HG03025 (cell line): Measurements from ENCODE around the gene NDP.

ENCODE experiments used
- ATAC-seq: cut with Tn5 transposase; IDR thresholded peaks from one replicate; pipeline ENCODE4 v1.9.1; 2021; ENCODE audit warnings: mild to moderate bottlenecking, moderate library complexity; ENCODE audit not compliant: unreplicated experiment, low FRiP score

The NDP gene, protein sequence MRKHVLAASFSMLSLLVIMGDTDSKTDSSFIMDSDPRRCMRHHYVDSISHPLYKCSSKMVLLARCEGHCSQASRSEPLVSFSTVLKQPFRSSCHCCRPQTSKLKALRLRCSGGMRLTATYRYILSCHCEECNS

DNA sequence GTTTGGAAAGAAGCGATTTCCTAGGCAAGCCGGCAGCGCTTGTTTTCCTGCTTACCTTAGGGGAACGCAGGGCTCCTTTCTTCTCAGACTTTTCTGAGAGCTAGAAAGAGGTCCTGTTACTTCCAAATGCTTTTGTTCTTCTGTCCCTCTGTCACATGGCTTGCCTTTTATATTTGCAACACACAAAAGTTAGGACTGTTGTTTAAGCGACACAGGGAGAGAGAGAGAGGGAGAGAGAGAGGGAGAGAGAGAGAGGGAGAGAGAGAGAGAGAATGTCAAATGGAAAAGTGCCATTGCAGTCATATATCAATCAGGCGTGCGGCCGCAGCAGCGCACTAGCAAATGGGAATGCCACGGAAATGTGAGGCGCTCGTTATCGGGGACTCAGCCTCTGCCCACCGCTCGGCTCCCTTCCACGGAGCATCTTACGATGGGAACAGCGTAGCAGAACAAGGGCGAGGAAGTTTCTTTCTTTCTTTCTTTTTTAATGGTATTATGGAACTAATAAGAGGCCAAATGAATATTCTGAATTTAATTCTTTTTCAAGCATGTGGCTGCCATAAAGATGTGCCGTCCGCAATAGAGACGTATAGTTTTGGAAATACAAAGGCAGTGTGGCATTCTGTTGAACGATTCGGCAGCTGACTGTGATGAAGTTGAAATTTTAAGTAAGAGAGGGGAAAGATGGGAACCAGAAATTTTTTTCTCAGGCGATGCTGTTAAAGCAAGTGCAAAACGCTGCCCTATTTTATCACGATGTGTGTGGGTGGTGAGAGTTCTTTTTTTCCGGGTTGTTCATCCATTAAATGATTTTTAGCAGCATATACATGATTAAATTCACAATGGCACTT, at the start of gene NDP:
Gene NDP (minus strand): TSS at position 142 of the 851 bp plus-strand sequence. CDS start 14,745 bp downstream, outside the sequence.
- no peak for ATAC-seq

DNA sequence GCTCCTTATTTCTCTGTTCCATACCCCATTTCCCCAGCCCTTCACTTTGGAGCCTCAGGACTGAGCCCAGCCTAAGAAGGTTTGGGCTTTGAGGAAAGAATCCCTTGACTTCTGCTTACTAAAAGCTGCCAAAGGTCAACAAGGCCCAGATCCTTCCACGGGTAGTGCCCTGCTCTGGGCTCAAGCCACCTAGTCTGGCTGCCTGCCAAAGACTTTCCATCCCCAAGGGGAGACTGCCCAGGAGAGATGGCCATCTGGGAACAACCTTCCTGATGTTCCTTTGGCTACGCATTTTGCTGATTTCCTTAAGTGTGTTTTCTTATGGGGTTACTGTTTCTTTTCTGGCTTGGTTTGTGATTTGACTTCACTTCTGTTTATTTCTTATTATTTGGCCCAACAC, 49.8 kb upstream of the NDP start:
- ATAC-seq: no peak

DNA sequence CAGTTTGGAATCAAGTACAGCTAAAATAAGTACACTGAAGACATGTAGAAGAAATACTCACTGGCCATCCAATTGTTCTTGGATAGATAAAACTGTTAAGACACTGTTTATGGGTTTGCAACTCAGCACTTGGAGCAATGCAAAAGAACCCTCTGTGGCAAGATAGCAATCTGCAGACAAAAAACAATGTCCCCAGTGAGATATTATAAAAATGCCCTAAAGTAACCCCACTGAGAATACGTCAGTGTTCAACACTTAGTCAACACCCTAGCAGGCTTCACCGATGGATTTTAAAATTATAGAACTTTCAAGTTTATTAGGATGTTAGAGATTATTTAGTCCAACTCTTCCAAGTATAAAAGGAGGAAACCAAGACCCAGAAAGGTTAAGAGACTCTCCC, 47.5 kb upstream of the NDP start:
- ATAC-seq: no peak

DNA sequence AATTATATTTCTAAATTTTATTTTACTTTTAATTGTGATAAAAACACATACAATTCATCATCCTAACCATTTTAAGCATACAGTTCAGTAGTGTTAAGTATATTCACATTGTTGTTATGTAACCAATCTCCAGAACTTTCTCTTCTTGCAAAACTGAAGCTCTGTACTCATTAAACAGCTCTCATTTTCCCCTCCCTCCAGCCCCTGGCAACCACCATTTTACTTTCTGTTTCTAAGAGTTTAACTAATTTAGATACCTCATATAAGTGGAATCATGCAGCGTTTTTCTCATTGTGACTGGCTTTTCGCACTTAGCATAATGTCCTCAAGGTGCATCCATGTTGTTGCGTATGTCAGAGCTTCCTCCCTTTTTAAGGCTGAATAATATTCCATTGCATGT, 46.7 kb upstream of the NDP start:
- ATAC-seq: no peak

DNA sequence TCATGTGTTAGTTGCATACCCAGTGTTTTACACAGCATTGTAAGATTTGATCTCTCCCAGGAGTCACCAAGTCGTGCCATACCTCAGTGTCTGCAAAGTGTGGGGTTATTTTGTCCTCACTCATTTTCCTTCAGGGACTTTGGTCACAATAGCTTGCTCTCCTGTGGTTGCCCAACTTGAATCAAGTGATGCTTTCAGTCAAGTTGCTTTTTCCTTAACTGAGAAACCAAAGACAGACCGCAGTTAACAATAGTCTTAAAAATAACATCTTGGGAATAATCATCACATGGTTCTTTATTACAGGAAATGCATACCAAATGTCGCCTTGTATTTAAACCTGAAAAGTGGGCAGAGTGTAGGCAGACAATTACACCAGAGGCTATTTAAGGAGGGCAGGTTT, 44.5 kb upstream of the NDP start:
- no peak for ATAC-seq

DNA sequence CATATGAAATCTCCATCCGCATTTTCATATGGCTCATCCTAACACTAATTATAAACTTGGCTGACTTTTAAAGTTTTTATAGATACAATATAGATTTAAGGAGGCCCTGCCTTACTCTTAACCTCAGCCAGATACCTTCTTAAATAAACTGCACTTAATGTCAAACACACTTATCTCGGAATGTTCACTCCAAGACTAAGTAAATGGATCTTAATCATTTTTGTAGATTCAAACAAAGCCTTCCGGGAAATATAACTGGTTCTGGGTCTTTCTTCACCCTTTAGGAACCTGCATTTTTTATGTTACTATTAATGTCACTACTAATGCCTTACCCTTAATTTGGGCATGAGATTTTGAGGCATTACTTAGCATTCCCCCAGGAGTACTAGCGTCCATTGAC, 43.7 kb upstream of the NDP start:
- no peak for ATAC-seq

DNA sequence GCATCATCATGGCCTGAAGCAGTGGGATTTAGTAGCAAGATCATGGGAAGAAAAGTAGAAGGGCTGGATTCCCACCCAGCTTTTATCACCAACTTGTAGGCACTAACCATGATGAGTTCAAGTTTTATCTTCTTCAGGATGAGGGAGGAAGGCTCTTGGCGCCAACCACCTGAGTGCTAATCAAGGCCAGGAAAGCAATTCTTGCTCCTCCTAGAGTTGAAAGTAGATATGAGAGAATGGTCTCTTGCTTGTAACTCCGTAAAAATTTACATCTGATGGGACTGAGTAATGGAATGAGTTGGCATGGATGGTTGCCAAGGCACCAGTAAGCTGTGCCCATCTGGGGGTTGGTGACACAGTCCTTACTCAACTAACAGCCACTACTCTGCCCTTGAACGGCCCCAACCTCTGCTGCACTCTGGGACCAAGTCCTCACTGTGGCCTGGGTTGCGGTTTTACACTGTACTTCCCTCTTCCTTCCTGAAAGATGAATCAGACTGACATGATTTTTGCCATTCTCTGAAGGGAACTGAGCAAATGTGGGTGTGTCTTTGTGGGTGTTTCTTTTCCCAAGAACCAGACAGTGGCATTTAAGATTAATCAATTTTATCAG, 39.4 kb upstream of the NDP start:
- ATAC-seq: no peak

DNA sequence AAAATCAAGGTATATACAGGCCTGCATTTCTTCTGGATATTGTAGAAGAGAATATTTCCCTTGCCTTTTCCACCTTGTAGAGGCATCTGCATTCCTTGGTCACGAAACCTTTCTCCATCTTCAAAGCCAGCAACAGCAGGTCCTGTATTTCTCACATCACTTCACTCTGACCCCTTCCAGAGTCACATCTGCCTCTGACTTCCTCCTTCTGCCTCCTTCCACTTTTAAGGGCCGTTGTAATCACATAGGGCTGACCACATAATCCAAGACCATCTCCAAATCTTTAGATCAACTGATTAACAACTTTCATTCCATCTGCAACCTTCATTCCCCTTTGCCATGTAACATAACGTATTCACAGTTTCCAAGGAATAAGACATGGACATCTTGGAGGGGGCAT, 38.3 kb upstream of the NDP start:
- ATAC-seq: no peak

DNA sequence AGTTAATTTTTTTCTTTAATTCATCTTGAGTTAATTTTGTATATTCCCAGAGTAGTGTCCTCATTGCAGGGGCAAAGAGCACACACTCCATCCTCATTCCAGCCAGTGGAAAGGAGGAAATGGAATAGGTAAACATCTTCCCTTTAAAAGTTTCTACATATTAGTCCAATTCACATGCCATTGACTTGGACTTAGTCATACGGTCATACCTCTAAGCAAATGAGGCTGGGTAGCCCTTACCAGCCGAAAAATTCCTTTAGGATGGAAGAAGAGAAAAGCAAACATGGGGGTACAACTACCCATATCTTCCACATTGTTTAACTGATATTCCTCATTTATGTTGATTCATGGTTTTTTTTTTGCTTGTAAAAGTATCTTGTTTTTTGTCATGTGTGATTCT, 37.4 kb upstream of the NDP start:
- no peak for ATAC-seq

DNA sequence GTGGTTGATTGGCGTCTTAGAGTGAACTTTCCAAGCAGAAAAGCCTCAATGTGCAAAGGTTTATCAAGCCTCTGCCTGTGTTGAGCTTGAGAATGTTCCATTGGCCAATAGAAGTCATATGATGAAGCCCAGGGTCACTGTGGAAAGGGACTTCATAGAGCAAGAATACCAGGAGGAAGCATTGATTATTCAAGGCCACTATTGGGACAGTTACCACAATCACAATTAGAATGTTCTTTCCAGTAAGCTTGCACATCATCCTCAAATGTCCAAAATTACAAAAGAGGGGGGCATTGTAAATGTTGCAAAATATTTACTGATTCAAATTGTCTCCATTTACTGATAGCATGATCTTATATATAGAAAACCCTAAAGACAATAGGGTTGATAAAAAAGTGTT, 32.9 kb upstream of the NDP start:
- ATAC-seq: no peak

DNA sequence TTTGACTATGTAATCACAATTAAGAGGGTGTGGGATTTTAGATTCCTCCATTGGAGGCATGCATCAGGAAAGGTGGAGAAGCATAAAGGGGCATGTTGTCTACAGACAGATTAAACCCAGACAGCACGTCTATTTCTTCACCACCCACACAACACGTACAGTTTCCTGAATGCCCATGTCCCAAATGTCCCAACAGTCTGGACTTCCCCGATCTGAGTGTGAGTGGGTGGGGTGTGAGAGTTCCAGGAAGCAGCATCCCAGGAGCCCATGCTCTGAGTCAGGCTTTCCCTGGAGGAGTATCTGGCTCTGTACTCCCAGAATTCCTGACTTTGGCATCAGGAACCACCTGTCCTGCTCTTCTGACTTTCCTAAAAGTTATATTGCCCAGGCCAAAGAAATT, 30.8 kb upstream of the NDP start:
- ATAC-seq: no peak

DNA sequence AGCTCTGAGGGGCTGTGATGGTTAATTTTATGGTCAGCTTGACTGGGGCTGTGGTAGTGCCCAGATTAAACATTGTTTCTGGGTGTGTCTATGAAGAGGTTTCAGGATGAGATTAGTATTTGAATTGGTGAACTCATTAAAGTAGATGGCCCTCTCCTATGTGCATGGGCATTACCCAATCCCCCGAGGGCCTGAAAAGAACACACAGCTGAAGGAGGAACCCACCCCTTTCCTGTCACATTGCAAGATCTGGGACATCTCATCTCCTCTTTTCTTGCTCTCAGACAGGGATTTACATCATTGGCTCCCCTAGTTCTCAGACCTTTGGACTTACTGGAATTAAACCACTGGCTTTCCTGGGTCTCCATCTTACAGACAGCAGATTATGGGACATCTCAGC, 29.4 kb upstream of the NDP start:
- no peak for ATAC-seq

DNA sequence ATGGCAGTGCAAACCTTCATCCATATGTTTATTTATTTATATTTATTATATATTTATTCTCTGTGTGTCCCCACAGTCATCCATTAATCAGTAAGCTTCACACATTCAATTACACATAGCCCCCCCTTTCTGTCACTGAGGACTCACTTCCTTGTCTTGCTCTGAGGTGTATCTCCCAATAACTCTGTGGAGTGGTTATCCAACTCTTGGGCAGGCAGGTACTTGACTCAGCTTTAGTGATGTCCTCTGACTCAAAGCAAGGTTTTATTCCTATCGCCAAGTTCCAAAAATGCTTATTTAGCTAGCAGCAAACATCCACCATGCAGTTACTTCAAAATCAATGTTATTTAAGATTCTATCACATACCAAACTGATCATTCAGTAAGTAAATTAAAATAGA, 25.2 kb upstream of the NDP start:
- no peak for ATAC-seq

DNA sequence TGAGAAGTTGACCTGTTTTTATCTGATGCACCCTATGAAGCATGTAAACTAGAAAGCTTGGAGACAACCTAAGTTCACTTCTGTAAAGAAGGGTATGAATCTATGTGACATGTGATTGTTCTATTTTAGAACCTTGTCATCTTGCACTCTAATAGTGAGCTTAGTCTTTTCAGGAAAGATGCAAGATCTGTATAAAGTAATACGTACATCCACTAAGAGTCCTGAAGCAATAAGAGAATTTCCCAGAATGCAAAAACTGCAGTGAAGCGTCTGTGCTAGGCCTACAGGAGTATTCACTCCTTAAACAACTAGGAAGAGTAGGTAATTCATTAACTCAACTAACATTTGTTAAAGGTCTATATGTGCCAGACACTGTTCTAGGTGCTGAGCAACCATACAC, 23.3 kb upstream of the NDP start:
- no peak for ATAC-seq

DNA sequence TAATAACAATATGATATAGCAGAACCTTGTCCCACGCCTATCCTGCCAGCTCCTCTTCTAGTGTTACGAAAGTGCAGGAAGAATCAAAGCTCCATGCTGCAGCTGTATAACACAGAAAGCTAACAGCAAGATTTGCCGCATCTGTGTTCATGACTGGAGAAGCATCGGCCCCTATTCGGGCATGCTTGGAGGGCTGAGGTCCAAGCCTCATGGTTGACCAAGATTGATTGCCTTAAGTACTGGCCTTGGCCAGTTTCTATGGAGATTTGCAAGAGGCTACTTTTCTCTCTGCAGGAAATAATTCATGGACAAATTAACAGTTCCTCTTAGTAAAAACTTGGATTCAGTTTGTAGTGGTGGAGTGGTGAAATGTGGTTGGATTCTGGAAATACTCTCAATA, 12.9 kb upstream of the NDP start:
- no peak for ATAC-seq

DNA sequence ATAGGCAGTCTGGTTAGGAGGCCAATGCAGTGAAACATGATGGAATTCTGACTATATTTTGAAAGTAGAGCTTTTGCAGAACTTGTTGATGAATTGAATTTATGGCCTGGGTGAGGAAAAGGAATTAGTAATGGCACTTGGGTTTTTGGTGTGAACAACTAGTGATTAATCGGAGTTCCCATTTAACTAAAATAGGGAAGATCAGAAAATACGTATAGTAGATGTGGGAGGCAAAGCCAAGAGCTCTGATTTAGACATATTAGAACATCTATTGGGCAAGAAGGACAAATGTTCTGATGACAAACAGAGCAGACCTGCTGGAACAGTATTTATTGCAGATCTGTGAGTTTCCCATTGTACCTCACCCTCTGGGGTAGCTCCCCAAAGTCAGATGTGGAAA, 12.3 kb upstream of the NDP start:
- ATAC-seq: no peak

DNA sequence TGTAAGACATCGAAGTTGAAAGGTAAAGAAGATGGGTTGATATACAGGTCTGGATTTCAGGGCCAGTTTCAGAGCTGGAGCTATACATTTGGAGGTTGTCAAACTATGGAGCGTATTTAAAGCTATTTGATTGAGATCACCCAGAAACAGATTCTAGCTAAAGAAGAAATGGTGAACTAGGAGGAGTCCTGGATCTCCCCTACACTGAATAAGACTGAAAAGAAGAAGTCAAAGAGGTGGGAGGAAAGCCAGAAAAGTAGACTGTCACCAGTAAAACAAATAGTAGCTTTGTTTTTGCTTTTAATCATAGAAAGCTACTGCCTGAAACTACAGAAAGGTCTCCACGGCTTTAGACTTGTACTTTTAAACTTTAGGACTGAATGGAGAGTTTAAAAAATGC, 5.0 kb upstream of the NDP start:
- no peak for ATAC-seq

DNA sequence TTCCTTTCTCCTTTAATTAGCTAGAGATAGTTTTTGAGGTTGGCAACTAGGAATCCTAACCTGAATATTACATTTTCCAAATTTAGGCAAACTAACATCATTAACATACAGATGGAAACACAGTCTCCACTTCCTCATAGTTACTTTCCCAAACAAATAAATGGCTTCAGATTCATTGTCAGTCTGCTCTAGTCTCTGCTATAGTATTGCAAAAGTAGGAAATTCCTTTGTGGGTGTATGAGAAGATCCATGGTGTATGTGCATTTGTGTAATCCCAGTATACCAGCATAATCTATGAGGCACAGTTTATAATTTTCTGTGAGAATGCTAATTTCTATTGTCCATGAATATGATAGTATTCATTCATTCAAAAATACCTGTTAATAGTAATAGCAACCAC, 3.0 kb upstream of the NDP start:
- no peak for ATAC-seq

DNA sequence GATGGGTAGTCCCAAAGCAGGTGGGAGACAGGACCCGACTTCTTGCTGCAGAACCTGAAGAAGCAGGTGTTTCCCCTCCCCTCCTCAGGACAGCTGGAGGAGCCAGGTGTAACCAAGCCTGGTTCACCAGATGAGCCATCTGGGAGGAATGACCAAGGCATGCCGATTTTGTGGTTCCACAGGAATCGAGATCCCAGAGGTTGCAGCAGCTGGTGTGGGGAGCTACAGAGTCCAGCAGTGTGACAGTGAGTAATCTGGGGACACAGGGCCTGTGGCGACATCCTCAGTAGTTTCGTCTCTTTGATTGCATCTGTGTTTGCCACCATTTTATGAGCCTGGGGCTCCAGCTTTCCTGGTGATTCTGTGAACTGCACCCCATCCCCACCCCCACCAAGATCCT, 2.6 kb upstream of the NDP start:
- no peak for ATAC-seq

DNA sequence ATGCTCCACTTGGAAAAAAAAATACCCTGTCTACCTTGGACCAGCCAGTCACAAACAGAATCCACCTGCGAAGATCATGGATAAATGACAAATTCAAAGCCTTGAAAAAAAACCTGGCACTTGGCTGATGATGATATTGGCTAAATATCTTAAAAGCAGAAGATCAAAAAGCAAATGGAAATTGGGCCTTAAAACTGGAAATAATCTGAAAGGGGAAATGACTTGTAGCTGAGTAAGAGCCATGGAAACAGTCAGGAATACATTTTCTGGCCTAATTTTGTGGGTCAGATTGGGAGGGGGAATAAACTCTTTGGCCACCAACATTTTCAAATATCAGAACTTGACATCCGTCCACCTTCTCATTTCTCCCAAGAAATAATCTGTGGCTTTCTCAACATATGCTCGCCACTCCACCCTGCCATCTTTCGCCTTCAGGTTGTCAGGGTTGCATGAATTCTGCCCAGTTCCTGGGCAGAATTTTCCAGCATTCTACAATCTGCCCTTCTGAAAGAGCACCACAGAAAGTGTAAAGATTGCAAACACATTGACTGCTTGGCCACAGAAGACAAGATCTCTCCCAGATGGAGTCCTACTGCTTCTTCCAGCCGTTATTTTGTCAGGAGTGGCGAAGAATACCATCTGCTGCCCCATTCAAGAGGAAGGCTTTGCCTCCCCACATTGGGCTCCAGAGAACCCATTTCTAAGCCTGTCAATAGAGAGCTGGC, 1.7 kb upstream of the NDP start:
- no peak for ATAC-seq

DNA sequence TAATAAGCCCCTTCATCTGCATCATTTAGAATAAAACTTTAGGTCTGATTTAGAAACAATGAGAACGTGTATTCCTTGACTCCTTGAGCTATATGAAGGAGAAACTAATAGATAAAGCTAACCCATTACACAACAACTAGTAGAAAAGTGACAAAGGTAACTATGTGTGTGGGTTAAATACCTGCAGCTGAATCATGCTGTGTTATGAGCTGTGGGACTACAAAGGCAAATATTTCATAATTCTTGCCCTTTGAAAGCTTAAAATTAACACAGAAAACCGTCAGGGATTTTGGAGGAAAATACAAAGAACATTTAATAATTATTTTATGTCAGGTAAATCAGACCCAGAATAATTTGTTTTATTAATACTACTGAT, 898 bp upstream of the NDP start:
- ATAC-seq: no peak
